Measurements from ENCODE around the gene RNF223. TPM values are rescaled to one million over a fixed set of nuclear protein-coding genes. Genes with fewer than 3 reads are reported as not detected.

RNF223 gene
- total and polyA plus RNA-seq, 2 of the 13 experiments (the other 11 are each of a cell fraction or from before 2014, with no cell fraction given): 0.03 TPM; not detected in 1

GRCh38 chr1:1031659-1032235 is 42.4 kb downstream of the RNF223 start:
- Histone ChIP-seq H3K79me2 (ENCODE audit: insufficient read depth, low read length) (no peaks in the 10 kb centered on the region), H3K36me3 (replicated peaks in 1 of 2; ENCODE audit: control insufficient read depth in 1 of 2, insufficient read depth in 2 of 2, low read length in 2 of 2) (peaks cover 7 to 17% of the 10 kb centered on the region in 2 experiments; a peak in 3 of 5 replicates)
- POLR2A ChIA-PET: interaction anchor here (0.7 kb wide), 1 partner anchor 26 kb away, joined by 3 read pairs; no protein-coding TSS in a partner anchor

More at GRCh38 chr1:1031659-1032235, 42.4 kb downstream of the RNF223 start:
- Histone ChIP-seq H3K4me1 (ENCODE audit: insufficient read depth, low read length) (peaks cover 30% of the 10 kb centered on the region), H3K9ac (ENCODE audit: insufficient read depth, low read depth, low read length) (no peak overlapping the region), H3K27me3 (ENCODE audit: control insufficient read depth in 1 of 2, insufficient read depth in 2 of 2, low read length in 2 of 2) (no peaks in the 10 kb centered on the region), H3K4me2 (ENCODE audit: low read depth, low read length) (no peak overlapping the region), H2AFZ (ENCODE audit: low read length) (no peak overlapping the region), H3K27ac (ENCODE audit: extremely low read length, insufficient read depth, low read length) (no peak overlapping the region), H3K9me3 (ENCODE audit: low read length) (no peaks in the 10 kb centered on the region), H4K20me1 (ENCODE audit: insufficient read depth, low read length) (peaks cover 9% of the 10 kb centered on the region; the same call in 1 of the 2 replicates), H3K4me3 (replicated peaks in 1 of 3; ENCODE audit: insufficient read depth in 1 of 3, low read depth in 2 of 3, low read length in 3 of 3) (no peak overlapping the region)
- ATAC-seq (no peak; the same call in 2 of the 3 replicates), DNase-seq (ENCODE audit: low spot score) (no peak), FAIRE-seq (no peak)
- CTCF ChIA-PET (ENCODE audit: low intra/inter-chr PET ratio, low total read pairs): no interaction called here
- in situ Hi-C loops (cut with HindIII; ENCODE audit: extremely low pct_ligation_motif_present, low pct_unique_long_range_greater_than_20kb) (no loop called here), intact Hi-C loops (cut with micrococcal nuclease; ENCODE audit: unreplicated experiment) (no loop called here)
- no peak for TF ChIP-seq ARID4A (CRISPR knock-in tag; IDR thresholded peaks at IDR 0.05; ENCODE audit: borderline replicate concordance)
- TF ChIP-seq ZNF143 (CRISPR knock-in tag; IDR thresholded peaks at IDR 0.05): no peak
- no peak for TF ChIP-seq HHEX (CRISPR knock-in tag; IDR thresholded peaks at IDR 0.05)
- no peak for TF ChIP-seq HDAC6 (IDR thresholded peaks at IDR 0.05; ENCODE audit: low read depth, low read length)
- TF ChIP-seq HNRNPL (IDR thresholded peaks at IDR 0.05; ENCODE audit: low read depth, low read length): peak; percentile 80; the same call in 1 of the 2 replicates
- BruUV-seq (replicated peaks): no TSS peak
- 92% methylated on average over 10 of the region's 11 CpGs for WGBS (ENCODE audit: low lambda C conversion rate)

Data from HepG2 (cell line).